Endothelial cell of umbilical vein (primary cell): ENCODE measurements around the gene DPEP3. TPM values are rescaled to one million over a fixed set of nuclear protein-coding genes. Genes with fewer than 3 reads are reported as not detected.

Source experiments
- BruUV-seq: library from RNA; stranded (reverse); fragments of 400-500 nt; replicated peaks from 2 replicates; lab custom pipeline; 2021; lab: Mats Ljungman, UMichigan
- CTCF ChIA-PET: fragments of 300-600, 350-600 bp; sonication (Branson Sonifier 250); formaldehyde crosslinking; loops from one replicate; lab custom pipeline; 2021; ENCODE audit warnings: antibody characterized with exemption, inconsistent platforms; lab: Charles Lee
- POLR2A ChIA-PET: fragments of 300-600, 350-600 bp; sonication (Branson Sonifier 250); formaldehyde crosslinking; loops from one replicate; lab custom pipeline; 2021; ENCODE audit warnings: antibody characterized with exemption, inconsistent platforms; lab: Charles Lee
- DNase-seq: peaks from one replicate; pipeline ENCODE4 v3.0.0-alpha.2; 2011; ENCODE audit warnings: low read depth, low spot score
- FAIRE-seq: peaks from 2 replicates; lab custom pipeline; 2011; peaks lifted over from hg19 to GRCh38; lab: Jason Lieb, UNC
- H2AFZ ChIP-seq: 2 replicates; pipeline ENCODE4 v1.6.0; 2012; ENCODE audit warnings: low read depth, low read length, control low read depth, inconsistent platforms
- H3K27ac ChIP-seq: 2 replicates; pipeline ENCODE4 v1.5.1; 2011; ENCODE audit warnings: low read depth, mild to moderate bottlenecking, control low read depth, low read length, moderate library complexity; ENCODE audit not compliant: insufficient read depth
- H3K27me3 ChIP-seq, 2 experiments: 2 replicates each; pipeline versions ENCODE4 v1.6.0 to v1.6.1; 2011; ENCODE audit warnings: low read length in 2 of 2, mixed read lengths in 1 of 2; ENCODE audit not compliant: control insufficient read depth in 2 of 2, insufficient read depth in 2 of 2
- H3K36me3 ChIP-seq, 2 experiments: 2 replicates in 1 of 2; 3 replicates in 1 of 2; pipeline ENCODE4 v1.5.1; 2011; ENCODE audit warnings: low read length in 2 of 2, mild to moderate bottlenecking in 1 of 2, moderate library complexity in 1 of 2; ENCODE audit not compliant: control insufficient read depth in 2 of 2, insufficient read depth in 2 of 2; ENCODE audit errors: extremely low read depth in 1 of 2
- H3K4me1 ChIP-seq: 3 replicates; pipeline ENCODE4 v1.5.1; 2011; ENCODE audit warnings: mild to moderate bottlenecking, low read length; ENCODE audit not compliant: control insufficient read depth, insufficient read depth; ENCODE audit errors: extremely low read depth
- H3K4me2 ChIP-seq: 2 replicates; pipeline ENCODE4 v1.6.1; 2011; ENCODE audit warnings: low read length, control low read depth, mixed read lengths; ENCODE audit not compliant: insufficient read depth
- H3K4me3 ChIP-seq, 3 experiments: fragments of 200-600 bp in 1 of 3; sonication (generic), shearing (Covaris generic) in 1 of 3; replicated peaks in 1 of 3; 2 replicates each; pipeline ENCODE4 v1.5.1; 2011 to 2016; ENCODE audit warnings: control low read depth in 3 of 3, low read length in 3 of 3, mild to moderate bottlenecking in 2 of 3, inconsistent platforms in 1 of 3, low read depth in 1 of 3, moderate library complexity in 1 of 3; ENCODE audit not compliant: insufficient read depth in 1 of 3
- H3K79me2 ChIP-seq: 2 replicates; pipeline ENCODE4 v1.6.0; 2012; ENCODE audit warnings: low read length, inconsistent platforms; ENCODE audit not compliant: control insufficient read depth, insufficient read depth
- H3K9ac ChIP-seq: replicated peaks from 2 replicates; pipeline ENCODE3; 2011; ENCODE audit warnings: low read length, control low read depth; ENCODE audit not compliant: insufficient read depth; ENCODE audit errors: extremely low read depth
- H3K9me1 ChIP-seq: replicated peaks from 3 replicates; pipeline ENCODE4 v1.6.0; 2011; ENCODE audit warnings: mild to moderate bottlenecking, low read length; ENCODE audit not compliant: control insufficient read depth, insufficient read depth; ENCODE audit errors: extremely low read depth
- H3K9me3 ChIP-seq: replicated peaks from 2 replicates; pipeline ENCODE4 v1.5.1; 2012; ENCODE audit warnings: low read length, inconsistent platforms; ENCODE audit not compliant: control insufficient read depth, insufficient read depth
- H4K20me1 ChIP-seq: replicated peaks from 2 replicates; pipeline ENCODE3; 2011; ENCODE audit warnings: mild to moderate bottlenecking, low read length; ENCODE audit not compliant: control insufficient read depth, insufficient read depth; ENCODE audit errors: extremely low read depth
- EZH2 ChIP-seq: IDR thresholded peaks from 2 replicates; pipeline ENCODE4 v1.6.1; 2012; ENCODE audit warnings: borderline replicate concordance, low read depth, mild to moderate bottlenecking, moderate library complexity, low read length, inconsistent platforms; ENCODE audit not compliant: severe bottlenecking
- FOS ChIP-seq: IDR thresholded peaks from 2 replicates; pipeline ENCODE4 v1.6.1; 2011; ENCODE audit warnings: mild to moderate bottlenecking, low read length, moderate library complexity, borderline replicate concordance; ENCODE audit not compliant: insufficient read depth
- GATA2 ChIP-seq: IDR thresholded peaks from 2 replicates; pipeline ENCODE4 v1.7.0; 2011; ENCODE audit warnings: low read depth, mild to moderate bottlenecking, moderate library complexity, mixed read lengths, low read length; ENCODE audit not compliant: insufficient read length, insufficient read depth
- JUN ChIP-seq: IDR thresholded peaks from 2 replicates; pipeline ENCODE4 v1.6.1; 2011; ENCODE audit warnings: borderline replicate concordance, low read depth; ENCODE audit not compliant: insufficient read length, insufficient read depth
- MAX ChIP-seq: IDR thresholded peaks from 2 replicates; pipeline ENCODE4 v1.6.1; 2011; ENCODE audit not compliant: insufficient read depth, insufficient read length
- MYC ChIP-seq: IDR thresholded peaks from one replicate; pipeline ENCODE4 v1.6.1; 2011; ENCODE audit warnings: mild to moderate bottlenecking, low read depth, low read length
- POLR2A ChIP-seq: IDR thresholded peaks from 2 replicates; pipeline ENCODE4 v1.6.1; 2012; ENCODE audit warnings: low read depth, mild to moderate bottlenecking, control low read depth, low read length
- POLR2AphosphoS5 ChIP-seq: IDR thresholded peaks from 2 replicates; pipeline ENCODE4 v1.6.1; 2012; ENCODE audit warnings: low read depth, mild to moderate bottlenecking, control low read depth, low read length, moderate library complexity; ENCODE audit not compliant: insufficient read depth
- dilution Hi-C: fragments of 300-500 bp; cut with MboI; formaldehyde crosslinking; loops from one replicate; pipeline ENCODE4 v1.15.0; 2019; ENCODE audit warnings: low sequenced_read_pairs; ENCODE audit not compliant: extremely low pct_ligation_motif_present
- intact Hi-C: fragments of 100-400 bp; cut with micrococcal nuclease; formaldehyde crosslinking; loops from one replicate; pipeline ENCODE4 v1.10.0; 2022
- polyA plus RNA-seq, 4 experiments: library from polyadenylated mRNA; depleted of rRNA in 3 of 4; stranded (reverse) in 3 of 4; unstranded in 1 of 4; fragments of >200 nt; gene quantifications; 2 replicates each; pipeline versions ENCODE4 v1.2.1 to v1.2.3, GENCODE V29; 2011 to 2012; ENCODE audit warnings: missing spikeins in 1 of 4
- total RNA-seq: library from RNA; stranded (reverse); gene quantifications from 2 replicates; pipeline ENCODE4 v1.2.3, GENCODE V29; 2021

DPEP3 gene
- total and polyA plus RNA-seq, 2 donors (not counting 3 experiments of a cell fraction or from before 2014, with no cell fraction given) = 0.06 TPM; not detected in 1

GRCh38 chr16:67963292-67963661, 17.0 kb downstream of the DPEP3 start:
- H2AFZ ChIP-seq = no peak overlapping the region
- POLR2A ChIA-PET = no interaction called here
- no peak for DNase-seq
- no peak overlapping the region for H3K4me3 ChIP-seq
- H3K4me2 ChIP-seq = no peak overlapping the region
- H3K9me1 ChIP-seq = no peaks in the 10 kb centered on the region
- peaks cover 19% of the 10 kb centered on the region for H3K4me1 ChIP-seq
- no TSS peak for BruUV-seq
- TF ChIP-seq MAX (no peak), POLR2A (peak; percentile 16)
- FAIRE-seq = no peak
- CTCF ChIA-PET = interaction anchor here (2.7 kb wide), 1 partner anchor 78 kb away, joined by 8 read pairs; no protein-coding TSS in a partner anchor
- dilution Hi-C loops = no loop called here
- intact Hi-C loops = no loop called here
- no peaks in the 10 kb centered on the region for H3K27me3 ChIP-seq
- no peaks in the 10 kb centered on the region for H3K9me3 ChIP-seq
- peaks cover 52% of the 10 kb centered on the region for H3K79me2 ChIP-seq
- no peaks in the 10 kb centered on the region for H4K20me1 ChIP-seq
- no peak overlapping the region for H3K27ac ChIP-seq
- no peak overlapping the region for H3K9ac ChIP-seq
- peaks cover 11 to 43% of the 10 kb centered on the region in 2 experiments for H3K36me3 ChIP-seq

GRCh38 chr16:67962135-67962534, 18.2 kb downstream of the DPEP3 start:
- no peak overlapping the region for H3K27ac ChIP-seq
- ChIA-PET CTCF (interaction anchor here (1.0 to 2.7 kb wide), 2 partner anchors 32 to 79 kb away, joined by 3 to 8 read pairs; no protein-coding TSS in a partner anchor), POLR2A (no interaction called here)
- H2AFZ ChIP-seq = no peak overlapping the region
- intact Hi-C loops (no loop called here), dilution Hi-C loops (no loop called here)
- no TSS peak for BruUV-seq
- no peak for DNase-seq
- no peaks in the 10 kb centered on the region for H3K9me3 ChIP-seq
- H3K9ac ChIP-seq = no peak overlapping the region
- peaks cover 12% of the 10 kb centered on the region for H3K4me1 ChIP-seq
- H3K27me3 ChIP-seq = no peaks in the 10 kb centered on the region
- no peaks in the 10 kb centered on the region for H4K20me1 ChIP-seq
- H3K4me3 ChIP-seq = no peak overlapping the region
- H3K9me1 ChIP-seq = no peaks in the 10 kb centered on the region
- no peak for FAIRE-seq
- H3K36me3 ChIP-seq = peaks cover 12 to 50% of the 10 kb centered on the region in 2 experiments
- no peak overlapping the region for H3K4me2 ChIP-seq
- peaks cover 42% of the 10 kb centered on the region for H3K79me2 ChIP-seq
- TF ChIP-seq MYC = no peak
- TF ChIP-seq POLR2A = no peak
- TF ChIP-seq GATA2 = no peak
- TF ChIP-seq POLR2AphosphoS5 = no peak
- no peak for TF ChIP-seq EZH2
- no peak for TF ChIP-seq JUN
- no peak for TF ChIP-seq FOS
- TF ChIP-seq MAX = no peak
